Rectal smooth muscle tissue (tissue), 1 donor: ENCODE measurements around the gene BTN3A1.
A peak's percentile ranks its signal among the peaks of the same experiment; 100 is the strongest.
"Not testable (repeated sequence)": the region's sequence is repeated elsewhere in the genome, so short reads cannot be mapped to it uniquely, and the experiment has no call there.

Experiments used
- H3K27ac ChIP-seq: one replicate; pipeline ENCODE4 v1.7.0; 2013; ENCODE audit warnings: low read depth, low read length, inconsistent platforms
- H3K27me3 ChIP-seq: one replicate; pipeline ENCODE4 v1.7.0; 2013; ENCODE audit warnings: low read length; ENCODE audit not compliant: control insufficient read depth, insufficient read depth
- H3K36me3 ChIP-seq: one replicate; pipeline ENCODE4 v1.7.0; 2013; ENCODE audit warnings: low read length; ENCODE audit not compliant: control insufficient read depth, insufficient read depth
- H3K4me1 ChIP-seq: one replicate; pipeline ENCODE4 v1.7.0; 2013; ENCODE audit warnings: low read length; ENCODE audit not compliant: control insufficient read depth, insufficient read depth
- H3K4me3 ChIP-seq: one replicate; pipeline ENCODE4 v1.7.0; 2013; ENCODE audit warnings: low read length
- H3K9ac ChIP-seq: one replicate; pipeline ENCODE4 v1.7.0; 2013; ENCODE audit warnings: low read length

BTN3A1 gene

GRCh38 chr6:26401987-26402658, at the start of gene BTN3A1:
TSS of gene BTN3A1 (plus strand) at chr6:26402275. CDS start at chr6:26405564, 3,289 bp downstream.
- H3K9ac ChIP-seq = peak within 1 kb of the TSS; percentile 54
- H3K27ac ChIP-seq = peak within 1 kb of the TSS; percentile 70
- H3K27me3 ChIP-seq = no peaks in the 10 kb centered on the region
- peaks cover 7% of the 10 kb centered on the region for H3K36me3 ChIP-seq
- H3K4me1 ChIP-seq = peaks cover 3% of the 10 kb centered on the region
- H3K4me3 ChIP-seq = peak within 1 kb of the TSS; percentile 64

GRCh38 chr6:26352315-26352714, 49.8 kb upstream of the BTN3A1 start:
- no peaks in the 10 kb centered on the region for H3K27me3 ChIP-seq
- no peak overlapping the region for H3K9ac ChIP-seq
- H3K27ac ChIP-seq = no peak overlapping the region
- H3K4me3 ChIP-seq = no peak overlapping the region
- H3K36me3 ChIP-seq = no peaks in the 10 kb centered on the region
- H3K4me1 ChIP-seq = no peaks in the 10 kb centered on the region

GRCh38 chr6:26354162-26354561, 47.9 kb upstream of the BTN3A1 start:
- no peaks in the 10 kb centered on the region for H3K4me1 ChIP-seq
- H3K27ac ChIP-seq = no peak overlapping the region
- no peaks in the 10 kb centered on the region for H3K36me3 ChIP-seq
- no peak overlapping the region for H3K9ac ChIP-seq
- no peaks in the 10 kb centered on the region for H3K27me3 ChIP-seq
- H3K4me3 ChIP-seq = no peak overlapping the region

- H3K27ac ChIP-seq = no peak overlapping the region
Measured at GRCh38 chr6:26355366-26355765, 46.7 kb upstream of the BTN3A1 start.

GRCh38 chr6:26357543-26357942, 44.5 kb upstream of the BTN3A1 start:
- not testable (repeated sequence) for H3K36me3 ChIP-seq, H3K9ac ChIP-seq, H3K27ac ChIP-seq, H3K27me3 ChIP-seq, H3K4me1 ChIP-seq, H3K4me3 ChIP-seq

More at GRCh38 chr6:26355366-26355765, 46.7 kb upstream of the BTN3A1 start:
- Histone ChIP-seq H3K4me1 (no peaks in the 10 kb centered on the region), H3K9ac (no peak overlapping the region), H3K36me3 (no peaks in the 10 kb centered on the region), H3K27me3 (no peaks in the 10 kb centered on the region), H3K4me3 (no peak overlapping the region)

- no peak overlapping the region for H3K4me3 ChIP-seq
Measured at GRCh38 chr6:26358511-26358981, 43.5 kb upstream of the BTN3A1 start.

GRCh38 chr6:26359765-26360164, 42.3 kb upstream of the BTN3A1 start:
- H3K9ac ChIP-seq = no peak overlapping the region

More at GRCh38 chr6:26358511-26358981, 43.5 kb upstream of the BTN3A1 start:
- Histone ChIP-seq H3K9ac (no peak overlapping the region), H3K27ac (no peak overlapping the region), H3K4me1 (no peaks in the 10 kb centered on the region), H3K27me3 (no peaks in the 10 kb centered on the region), H3K36me3 (no peaks in the 10 kb centered on the region)

GRCh38 chr6:26360451-26361416, 41.3 kb upstream of the BTN3A1 start:
- no peaks in the 10 kb centered on the region for H3K27me3 ChIP-seq
- H3K4me1 ChIP-seq = no peaks in the 10 kb centered on the region
- H3K27ac ChIP-seq = no peak overlapping the region
- H3K36me3 ChIP-seq = no peaks in the 10 kb centered on the region
- no peak overlapping the region for H3K9ac ChIP-seq
- H3K4me3 ChIP-seq = no peak overlapping the region

More at GRCh38 chr6:26359765-26360164, 42.3 kb upstream of the BTN3A1 start:
- no peaks in the 10 kb centered on the region for H3K36me3 ChIP-seq
- H3K27me3 ChIP-seq = no peaks in the 10 kb centered on the region
- no peak overlapping the region for H3K4me3 ChIP-seq
- H3K4me1 ChIP-seq = no peaks in the 10 kb centered on the region
- H3K27ac ChIP-seq = no peak overlapping the region

- Histone ChIP-seq H3K9ac (no peak overlapping the region), H3K27me3 (no peaks in the 10 kb centered on the region), H3K4me3 (no peak overlapping the region), H3K27ac (no peak overlapping the region), H3K4me1 (no peaks in the 10 kb centered on the region), H3K36me3 (no peaks in the 10 kb centered on the region)
Measured at GRCh38 chr6:26361544-26361943, 40.5 kb upstream of the BTN3A1 start.

GRCh38 chr6:26362093-26362835, 39.8 kb upstream of the BTN3A1 start:
- Histone ChIP-seq H3K4me3 (no peak overlapping the region), H3K36me3 (no peaks in the 10 kb centered on the region), H3K27me3 (no peaks in the 10 kb centered on the region), H3K9ac (no peak overlapping the region), H3K4me1 (no peaks in the 10 kb centered on the region), H3K27ac (no peak overlapping the region)

- Histone ChIP-seq H3K27me3 (no peaks in the 10 kb centered on the region), H3K4me1 (no peaks in the 10 kb centered on the region)
Measured at GRCh38 chr6:26362836-26363220, 39.2 kb upstream of the BTN3A1 start.

More at GRCh38 chr6:26362836-26363220, 39.2 kb upstream of the BTN3A1 start:
- no peaks in the 10 kb centered on the region for H3K36me3 ChIP-seq
- no peak overlapping the region for H3K27ac ChIP-seq
- H3K4me3 ChIP-seq = no peak overlapping the region
- no peak overlapping the region for H3K9ac ChIP-seq
